ENCODE data around the gene PRAMEF1.

DNA sequence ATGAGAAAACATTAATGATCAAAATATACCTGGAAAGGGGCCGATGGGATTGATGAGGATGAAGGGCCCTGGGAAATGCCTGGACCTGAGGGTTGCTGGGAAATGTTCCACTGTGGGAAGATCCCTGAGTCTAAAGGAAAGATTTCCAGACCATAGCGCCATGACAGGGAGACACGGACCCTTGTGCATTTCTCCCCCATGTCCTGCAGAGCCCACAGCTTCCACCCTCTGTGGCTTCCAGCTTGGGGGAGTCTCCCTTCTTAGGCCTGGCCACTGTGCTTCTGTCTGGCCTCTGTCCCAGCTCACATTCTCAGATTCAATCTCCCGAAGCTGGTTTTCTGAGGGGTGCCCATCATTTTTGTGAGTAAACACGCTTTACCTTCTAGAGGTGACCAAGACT is 18.7 kb upstream of the PRAMEF1 start:
- TF ChIP-seq, protein P1, sequence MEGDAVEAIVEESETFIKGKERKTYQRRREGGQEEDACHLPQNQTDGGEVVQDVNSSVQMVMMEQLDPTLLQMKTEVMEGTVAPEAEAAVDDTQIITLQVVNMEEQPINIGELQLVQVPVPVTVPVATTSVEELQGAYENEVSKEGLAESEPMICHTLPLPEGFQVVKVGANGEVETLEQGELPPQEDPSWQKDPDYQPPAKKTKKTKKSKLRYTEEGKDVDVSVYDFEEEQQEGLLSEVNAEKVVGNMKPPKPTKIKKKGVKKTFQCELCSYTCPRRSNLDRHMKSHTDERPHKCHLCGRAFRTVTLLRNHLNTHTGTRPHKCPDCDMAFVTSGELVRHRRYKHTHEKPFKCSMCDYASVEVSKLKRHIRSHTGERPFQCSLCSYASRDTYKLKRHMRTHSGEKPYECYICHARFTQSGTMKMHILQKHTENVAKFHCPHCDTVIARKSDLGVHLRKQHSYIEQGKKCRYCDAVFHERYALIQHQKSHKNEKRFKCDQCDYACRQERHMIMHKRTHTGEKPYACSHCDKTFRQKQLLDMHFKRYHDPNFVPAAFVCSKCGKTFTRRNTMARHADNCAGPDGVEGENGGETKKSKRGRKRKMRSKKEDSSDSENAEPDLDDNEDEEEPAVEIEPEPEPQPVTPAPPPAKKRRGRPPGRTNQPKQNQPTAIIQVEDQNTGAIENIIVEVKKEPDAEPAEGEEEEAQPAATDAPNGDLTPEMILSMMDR (IDR thresholded peaks at IDR 0.05; ENCODE audit: control extremely low read depth in 1 of 3, insufficient read depth in 1 of 3, low read depth in 1 of 3, low read length in 3 of 3): no peak
- TF ChIP-seq TAF1 (IDR thresholded peaks at IDR 0.05; ENCODE audit: low read depth, low read length): no peak
- TF ChIP-seq BACH1 (IDR thresholded peaks at IDR 0.05; ENCODE audit: low read length): no peak
- TF ChIP-seq SIRT6 (IDR thresholded peaks at IDR 0.05; ENCODE audit: low read length): no peak
- TF ChIP-seq GABPA (IDR thresholded peaks at IDR 0.05; ENCODE audit: borderline replicate concordance, insufficient read depth, low read length): no peak
- TF ChIP-seq POLR2A (IDR thresholded peaks at IDR 0.05; ENCODE audit: control extremely low read depth in 1 of 2, low read depth in 2 of 2, low read length in 2 of 2): no peak
- TF ChIP-seq SP1 (IDR thresholded peaks at IDR 0.05; ENCODE audit: low read depth, low read length): no peak
- TF ChIP-seq PHF8 (conservative IDR thresholded peaks at IDR 0.05; ENCODE audit: low read depth, low read length): no peak
